ENCODE data around the gene APOA5.

APOA5 gene

GRCh38 chr11:116797816-116798215, 6.1 kb upstream of the APOA5 start:
- DNase-seq (ENCODE audit: low read depth): no peak

- no peak for DNase-seq (ENCODE audit: low read depth)
These were observed 4.9 kb upstream of the APOA5 start for GRCh38 chr11:116796548-116796947.

DNA sequence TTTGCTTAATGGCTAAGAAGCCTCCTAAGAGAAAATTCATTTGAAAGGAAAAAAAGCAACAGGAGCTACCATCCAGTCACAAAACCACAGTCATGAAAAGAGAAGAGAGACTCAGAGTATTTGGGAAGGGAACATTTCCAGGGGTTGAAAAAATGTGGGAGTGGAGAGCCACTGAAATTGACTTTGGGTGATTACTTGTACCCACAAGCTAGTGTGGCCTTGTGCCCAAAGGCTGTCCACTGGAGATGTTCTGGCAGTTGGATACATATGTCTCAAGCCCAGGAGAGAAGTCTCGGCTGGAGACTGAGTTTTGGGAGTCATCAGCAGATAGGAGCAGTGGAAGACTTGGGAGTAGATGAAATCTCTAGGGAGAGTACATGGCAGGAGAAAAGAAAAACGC, 3.2 kb upstream of the APOA5 start:
- DNase-seq (ENCODE audit: low read depth): no peak

GRCh38 chr11:116793772-116794097, 2.1 kb upstream of the APOA5 start:
- no peak for DNase-seq (ENCODE audit: low read depth)

GRCh38 chr11:116792869-116793771, 1.4 kb upstream of the APOA5 start:
- DNase-seq (ENCODE audit: low read depth): no peak

DNA sequence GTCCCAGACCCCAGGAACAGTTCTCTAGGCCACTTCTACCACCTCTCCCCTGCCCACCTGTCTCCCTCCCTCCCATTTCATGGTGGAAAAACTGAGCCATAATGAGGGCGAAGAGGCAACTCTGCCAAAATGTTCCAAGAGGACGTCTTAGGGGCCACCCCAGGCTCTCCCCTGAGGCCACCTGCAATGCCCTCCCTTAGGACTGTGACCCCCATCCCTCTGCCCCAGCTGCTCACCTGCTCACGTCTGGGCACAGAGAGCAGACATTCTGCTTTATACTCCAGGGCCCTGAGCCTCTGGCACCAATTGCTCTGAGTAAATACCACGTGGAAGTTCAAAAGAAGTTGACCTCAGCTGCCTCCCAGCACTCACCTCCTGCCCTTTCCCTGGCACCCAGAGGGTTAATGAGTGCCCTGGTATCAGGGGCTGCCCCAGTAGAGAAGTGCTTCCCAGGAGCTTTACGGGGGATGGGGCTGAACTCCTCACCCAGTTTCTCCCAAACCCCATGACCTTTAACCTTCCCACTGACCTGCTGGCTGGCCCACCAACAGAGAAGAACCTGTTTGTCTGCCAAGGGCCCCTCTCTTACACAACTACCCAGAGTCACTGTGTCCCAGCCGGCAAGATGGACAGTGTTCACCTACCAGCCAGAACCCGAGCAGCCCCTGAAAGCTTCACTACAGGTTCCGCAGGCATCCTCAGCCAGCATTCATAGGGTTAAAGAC, 627 bp upstream of the APOA5 start:
- DNase-seq (ENCODE audit: low read depth): no peak

DNA sequence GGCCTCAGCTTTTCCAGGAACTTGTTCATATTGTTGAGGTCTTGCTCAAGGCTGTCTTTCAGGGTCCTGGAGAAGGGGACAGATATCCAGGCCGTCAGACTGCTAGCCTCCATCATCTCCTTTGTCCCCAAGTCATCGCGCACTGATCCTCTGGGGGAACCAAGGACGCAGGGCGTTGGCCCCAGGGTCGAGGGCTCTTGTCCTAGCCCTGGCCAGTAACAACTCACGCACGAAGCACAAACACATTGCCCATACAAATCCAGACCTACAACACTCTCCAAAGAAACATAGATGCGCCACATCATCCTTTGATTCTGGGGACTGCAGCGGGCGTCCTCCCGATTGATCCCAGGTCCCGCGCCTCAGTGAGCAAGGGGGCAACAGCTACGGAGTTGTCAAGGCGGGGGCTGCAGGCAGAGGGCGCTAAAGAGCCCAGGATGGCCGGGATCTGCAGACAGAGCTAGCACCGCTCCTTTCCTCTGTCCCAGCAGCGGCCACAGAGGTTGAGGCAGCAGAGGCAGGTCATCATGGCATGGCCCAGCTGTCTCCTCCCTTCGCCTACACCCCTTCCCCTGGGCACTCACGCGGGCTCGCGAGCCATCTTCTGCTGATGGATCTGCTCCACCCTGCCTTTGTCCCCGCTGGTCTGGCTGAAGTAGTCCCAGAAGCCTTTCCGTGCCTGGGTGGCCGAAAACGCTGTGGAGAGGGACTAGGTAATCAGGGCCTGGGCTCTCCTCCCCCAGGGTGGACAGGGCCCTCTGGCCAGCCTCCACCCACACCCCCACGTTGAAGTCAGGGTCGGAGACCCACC, 472 bp downstream of the APOA5 start:
- DNase-seq (ENCODE audit: low read depth): no peak

GRCh38 chr11:116790167-116791001, 1.3 kb downstream of the APOA5 start:
- no peak for DNase-seq (ENCODE audit: low read depth)

DNA sequence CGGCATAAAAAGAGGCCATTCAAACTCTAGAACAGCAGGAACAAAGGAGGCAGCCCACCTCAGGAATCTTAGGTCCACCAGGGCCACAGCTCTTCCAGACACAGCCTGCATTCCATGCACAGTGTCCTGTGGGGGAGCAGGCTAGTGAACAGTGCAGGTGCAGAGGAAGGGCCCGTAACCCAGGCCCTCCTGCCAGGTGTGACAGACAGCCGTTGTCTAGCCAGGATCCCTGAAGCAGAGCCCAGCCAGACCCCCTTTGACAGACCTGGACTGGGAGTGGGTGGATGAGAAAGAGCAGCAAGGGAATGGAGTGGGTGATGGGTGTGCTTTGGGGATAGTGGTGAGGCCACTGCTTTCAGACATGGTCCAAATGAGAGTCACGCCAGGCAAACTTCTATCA, 2.7 kb downstream of the APOA5 start:
- no peak for DNase-seq (ENCODE audit: low read depth)

GRCh38 chr11:116788534-116788933, 3.1 kb downstream of the APOA5 start:
- no peak for DNase-seq (ENCODE audit: low read depth)

GRCh38 chr11:116787786-116788486, 3.7 kb downstream of the APOA5 start, which contains the start of gene ZPR1:
Gene ZPR1 (minus strand): TSS chr11:116788023. CDS start chr11:116787990, 33 bp downstream.
- DNase-seq (ENCODE audit: low read depth): no peak

- DNase-seq (ENCODE audit: low read depth): no peak
These were observed 4.3 kb downstream of the APOA5 start for GRCh38 chr11:116787436-116787785.

GRCh38 chr11:116786966-116787365, 4.7 kb downstream of the APOA5 start:
- no peak for DNase-seq (ENCODE audit: low read depth)

- DNase-seq (ENCODE audit: low read depth): no peak
These were observed 5.4 kb downstream of the APOA5 start for GRCh38 chr11:116786326-116786725.

- DNase-seq (ENCODE audit: low read depth): no peak
These were observed 9.0 kb downstream of the APOA5 start for GRCh38 chr11:116782728-116783127.

- no peak for DNase-seq (ENCODE audit: low read depth)
These were observed 13.1 kb downstream of the APOA5 start for GRCh38 chr11:116778556-116778955.

- no peak for DNase-seq (ENCODE audit: low read depth)
These were observed 14.6 kb downstream of the APOA5 start for GRCh38 chr11:116777056-116777455.

DNA sequence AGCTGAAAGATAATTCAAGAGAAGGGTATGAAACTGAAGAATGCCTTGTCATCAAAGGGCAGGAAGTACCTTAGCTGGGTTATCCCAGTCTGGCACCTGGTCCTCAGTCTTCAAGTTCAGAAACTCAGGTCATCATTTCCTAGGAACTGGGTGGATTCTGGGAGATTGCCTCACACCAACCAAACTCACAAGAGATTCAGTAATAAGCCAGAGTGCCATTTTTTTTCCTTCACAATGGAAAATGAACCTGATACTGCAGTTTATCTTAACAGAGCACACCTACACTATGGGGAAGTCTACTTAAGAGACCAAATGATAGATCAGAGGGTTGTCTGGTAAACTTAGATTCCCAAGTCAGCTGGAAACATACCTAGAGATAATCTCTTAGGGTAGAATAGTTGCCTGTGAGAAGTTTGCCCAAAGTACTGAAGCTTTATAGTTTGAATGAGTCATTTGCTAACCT, 15.1 kb downstream of the APOA5 start:
- DNase-seq (ENCODE audit: low read depth): no peak

GRCh38 chr11:116775975-116776374, 15.7 kb downstream of the APOA5 start:
- DNase-seq (ENCODE audit: low read depth): no peak

- DNase-seq (ENCODE audit: low read depth): no peak
These were observed 17.0 kb downstream of the APOA5 start for GRCh38 chr11:116774661-116775060.

Data from HS-27A (cell line).